Thyroid gland (tissue), 4 donors: Measurements from ENCODE around the gene STRIP1. TPM values are rescaled to one million over a fixed set of nuclear protein-coding genes. Genes with fewer than 3 reads are reported as not detected.

Source experiments
- DNase-seq, 2 donors: peaks; one replicate each; pipeline ENCODE4 v3.0.0-alpha.2; 2019
- H3K27ac ChIP-seq, 3 donors: fragments of 200-600 bp; sonication (generic); 1 replicate in 2 of 3; 2 replicates in 1 of 3; pipeline ENCODE4 v1.5.1; 2016 to 2019; ENCODE audit warnings: mild to moderate bottlenecking in 1 of 3, moderate library complexity in 1 of 3
- H3K27me3 ChIP-seq: fragments of 200-600 bp; sonication (generic); one replicate; pipeline ENCODE4 v1.5.1; 2019
- H3K36me3 ChIP-seq, 2 donors: fragments of 200-600 bp; sonication (generic); one replicate each; pipeline ENCODE4 v1.5.1; 2016 to 2019
- H3K4me1 ChIP-seq, 2 donors: fragments of 200-600 bp; sonication (generic); one replicate each; pipeline ENCODE4 v1.5.1; 2017 to 2019
- H3K4me3 ChIP-seq, 3 donors: fragments of 200-600 bp; sonication (generic); replicated peaks in 1 of 3; 1 replicate in 2 of 3; 2 replicates in 1 of 3; pipeline ENCODE4 v1.5.1; 2016; ENCODE audit warnings: mild to moderate bottlenecking in 1 of 3
- H3K9me3 ChIP-seq: fragments of 200-600 bp; sonication (generic); one replicate; pipeline ENCODE4 v1.5.1; 2017
- CTCF ChIP-seq, 6 experiments: fragments of 200-600 bp in 3 of 6; fragments of 450-650 bp in 3 of 6; sonication (generic) in 3 of 6; IDR thresholded peaks; one replicate each; pipeline ENCODE4 v1.5.1; 2016 to 2019; ENCODE audit warnings: antibody characterized with exemption in 6 of 6, mild to moderate bottlenecking in 2 of 6, inconsistent platforms in 1 of 6, moderate library complexity in 1 of 6
- POLR2A ChIP-seq, 2 donors: fragments of 450-650 bp; IDR thresholded peaks; one replicate each; pipeline ENCODE4 v1.6.1; 2017; ENCODE audit warnings: antibody characterized with exemption in 2 of 2, mild to moderate bottlenecking in 2 of 2, moderate library complexity in 1 of 2
- WGBS, 2 donors: methylation state at CpG; one replicate each; pipeline ENCODE4 v1.1.5; 2017; 5-methylcytosine and 5-hydroxymethylcytosine counted together
- intact Hi-C: fragments of 100-400 bp; cut with DNase I; formaldehyde crosslinking; loops from one replicate; pipeline ENCODE4 v1.15.1; 2023
- total RNA-seq, 4 donors: library from RNA; depleted of rRNA; stranded (reverse); fragments of >200 nt; gene quantifications; one replicate each; pipeline ENCODE4 v1.2.3, GENCODE V29; 2016

The STRIP1 gene
- total RNA-seq, 4 donors from 2014 or later = 36.2 to 63.4 (median 45.2) TPM

GRCh38 chr1:110056285-110056683 lies 21.9 kb downstream of the STRIP1 start:
- no peak for DNase-seq
- Histone ChIP-seq H3K27ac (no peak overlapping the region), H3K27me3 (no peaks in the 10 kb centered on the region), H3K36me3 (peaks cover 56 to 66% of the 10 kb centered on the region in 2 donors), H3K4me3 (no peak overlapping the region), H3K4me1 (no peaks in the 10 kb centered on the region), H3K9me3 (no peaks in the 10 kb centered on the region)
- TF ChIP-seq CTCF (IDR thresholded peaks at IDR 0.05) = no peak
- no peak for TF ChIP-seq POLR2A (IDR thresholded peaks at IDR 0.05)
- intact Hi-C loops = loop anchor here (5.0 kb wide), 1 partner anchor 46 kb away; no protein-coding TSS in a partner anchor
- 87 to 95% methylated on average over 4 of the region's 4 CpGs for WGBS, 2 donors

- intact Hi-C loops = loop anchor here (5.0 kb wide), 1 partner anchor 46 kb away; no protein-coding TSS in a partner anchor
- Histone ChIP-seq H3K27me3 (no peaks in the 10 kb centered on the region), H3K9me3 (no peaks in the 10 kb centered on the region), H3K36me3 (peaks cover 53 to 61% of the 10 kb centered on the region in 2 donors), H3K4me1 (no peaks in the 10 kb centered on the region), H3K4me3 (no peak overlapping the region), H3K27ac (no peak overlapping the region)
- 88 to 96% methylated on average over 3 of the region's 3 CpGs for WGBS, 2 donors
- DNase-seq = no peak
- TF ChIP-seq POLR2A (IDR thresholded peaks at IDR 0.05) = no peak
- no peak for TF ChIP-seq CTCF (IDR thresholded peaks at IDR 0.05)
Observed at GRCh38 chr1:110056776-110057175, 22.4 kb downstream of the STRIP1 start.

GRCh38 chr1:110057963-110058518 lies 23.6 kb downstream of the STRIP1 start:
- intact Hi-C loops = loop anchor here (5.0 kb wide), 1 partner anchor 44 kb away; no protein-coding TSS in a partner anchor
- no peak for TF ChIP-seq POLR2A (IDR thresholded peaks at IDR 0.05)
- TF ChIP-seq CTCF (IDR thresholded peaks at IDR 0.05) = no peak
- Histone ChIP-seq H3K27me3 (no peaks in the 10 kb centered on the region), H3K4me1 (no peaks in the 10 kb centered on the region), H3K4me3 (no peak overlapping the region), H3K9me3 (no peaks in the 10 kb centered on the region), H3K36me3 (peaks cover 43 to 49% of the 10 kb centered on the region in 2 donors), H3K27ac (no peak overlapping the region)
- WGBS, 2 donors = 79 to 88% methylated on average over 7 of the region's 7 CpGs
- no peak for DNase-seq

- intact Hi-C loops = loop anchor here (5.0 kb wide), 1 partner anchor 44 kb away; no protein-coding TSS in a partner anchor
- TF ChIP-seq CTCF (IDR thresholded peaks at IDR 0.05) (no peak), POLR2A (IDR thresholded peaks at IDR 0.05) (no peak)
- H3K4me1 ChIP-seq = no peaks in the 10 kb centered on the region
- no peak overlapping the region for H3K27ac ChIP-seq
- H3K27me3 ChIP-seq = no peaks in the 10 kb centered on the region
- DNase-seq = no peak
- H3K4me3 ChIP-seq = no peak overlapping the region
- peaks cover 37 to 43% of the 10 kb centered on the region in 2 donors for H3K36me3 ChIP-seq
- H3K9me3 ChIP-seq = no peaks in the 10 kb centered on the region
- 77 to 90% methylated on average over 1 of the region's 1 CpG for WGBS, 2 donors
Observed at GRCh38 chr1:110058591-110058990, 24.2 kb downstream of the STRIP1 start.

GRCh38 chr1:110059133-110059863 lies 24.9 kb downstream of the STRIP1 start:
- Histone ChIP-seq H3K27ac (no peak overlapping the region), H3K4me1 (no peaks in the 10 kb centered on the region), H3K4me3 (no peak overlapping the region), H3K9me3 (no peaks in the 10 kb centered on the region), H3K27me3 (no peaks in the 10 kb centered on the region), H3K36me3 (peaks cover 31 to 37% of the 10 kb centered on the region in 2 donors)
- no peak for TF ChIP-seq POLR2A (IDR thresholded peaks at IDR 0.05)
- no peak for TF ChIP-seq CTCF (IDR thresholded peaks at IDR 0.05)
- DNase-seq = no peak
- intact Hi-C loops = loop anchor here (5.0 kb wide), 1 partner anchor 43 kb away; no protein-coding TSS in a partner anchor
- 80 to 84% methylated on average over 6 of the region's 6 CpGs for WGBS, 2 donors
